ENCODE measurements around the gene CCDC137.

CCDC137 gene

DNA sequence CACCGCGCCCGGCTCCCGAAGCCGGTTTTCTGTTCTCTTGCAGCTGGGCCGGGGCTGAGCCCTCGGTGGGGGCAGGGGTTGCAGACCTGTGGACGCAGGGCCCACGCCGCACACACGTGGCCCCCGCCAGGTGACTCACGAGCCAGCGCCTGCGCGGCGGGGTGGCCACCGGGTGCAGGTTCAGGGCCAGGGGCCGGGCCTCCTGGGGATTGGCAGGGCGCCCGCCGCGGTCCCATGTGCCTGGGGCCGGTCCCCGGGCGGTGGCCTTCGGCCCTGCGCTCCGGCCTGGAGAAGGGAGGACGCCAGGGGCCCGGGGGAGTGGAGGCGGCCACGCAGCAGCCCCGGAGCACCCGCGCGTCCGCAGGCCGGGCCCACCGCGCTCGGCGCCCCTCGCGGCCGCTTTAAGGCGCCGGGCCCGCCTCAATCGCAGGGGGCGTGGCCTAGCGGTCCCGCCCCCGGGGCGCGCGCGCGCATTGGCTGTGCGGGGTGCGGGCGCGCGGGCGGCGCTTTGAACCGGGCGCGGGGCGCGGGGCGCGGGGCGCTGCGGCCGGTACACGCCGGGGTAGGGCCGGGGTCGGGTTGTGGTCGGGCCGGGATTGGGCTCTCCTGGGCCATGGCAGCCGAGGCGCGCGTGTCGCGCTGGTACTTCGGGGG, 45.4 kb downstream of the CCDC137 start, which contains the start of gene SLC25A10 (continued):
- no peak for TF ChIP-seq ZNF169 (tag by site-specific recombination; IDR thresholded peaks at IDR 0.05)
- TF ChIP-seq ZNF132 (tag by site-specific recombination; IDR thresholded peaks at IDR 0.05; ENCODE audit: borderline replicate concordance), result no peak
- no peak for TF ChIP-seq ZNF155 (tag by site-specific recombination; IDR thresholded peaks at IDR 0.05)
- no peak for TF ChIP-seq ZNF707 (tag by site-specific recombination; IDR thresholded peaks at IDR 0.05)

DNA sequence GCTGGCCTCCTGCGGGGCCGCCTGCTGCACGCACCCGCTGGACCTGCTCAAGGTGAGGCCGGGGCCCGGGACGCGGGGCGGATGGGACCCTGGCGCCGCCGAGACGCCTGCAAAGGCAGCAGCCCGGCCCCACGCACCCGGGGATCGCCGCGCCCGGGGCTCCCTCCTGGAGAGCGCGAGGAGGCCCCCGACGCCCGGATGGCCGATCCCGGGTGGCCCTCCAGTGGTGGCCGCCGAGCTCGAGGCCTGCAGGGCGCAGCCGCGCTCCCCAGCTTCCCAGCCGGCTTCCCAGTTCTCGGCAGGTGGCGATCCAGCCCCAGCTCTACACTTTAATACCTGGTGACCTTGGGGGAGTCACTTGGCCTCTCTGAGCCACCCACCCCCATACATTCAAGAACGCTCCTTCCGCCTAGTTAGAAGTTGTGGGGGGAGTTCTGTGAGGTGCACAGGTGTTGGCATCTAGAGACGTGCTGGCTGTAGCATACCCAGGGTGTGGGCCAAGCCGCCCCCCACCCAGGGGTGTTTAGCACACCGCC, 46.0 kb downstream of the CCDC137 start:
- ChIA-PET CTCF (interaction anchor here (1.0 to 2.6 kb wide), 4 partner anchors 19 to 147 kb away, joined by 3 to 13 read pairs (median 4); no protein-coding TSS in a partner anchor), POLR2A (interaction anchor here (1.0 to 6.4 kb wide), 6 partner anchors 10 to 318 kb away, joined by 3 to 55 read pairs (median 7); partner anchors contain the start of genes ARL16, BAHCC1, HGS and MRPL12)
- Histone ChIP-seq H3K36me3 (ENCODE audit: control insufficient read depth in 2 of 2, insufficient read depth in 1 of 2, low read length in 2 of 2) (peaks cover 0 to 57% of the 10 kb centered on the region in 2 experiments; a peak in 1 of 3 replicates), H3K4me3 (ENCODE audit: low read depth, low read length) (peak overlapping the region; percentile 73), H3K9me3 (ENCODE audit: control insufficient read depth, insufficient read depth, low read depth, low read length) (no peaks in the 10 kb centered on the region), H3K4me1 (ENCODE audit: control insufficient read depth, insufficient read depth, low read length) (peaks cover 9% of the 10 kb centered on the region; the same call in 1 of the 2 replicates), H3K27ac (ENCODE audit: extremely low read depth, low read depth, low read length) (peak overlapping the region; percentile 87)
- no peak for TF ChIP-seq ZNF19 (tag by site-specific recombination; IDR thresholded peaks at IDR 0.05; ENCODE audit: low read depth)
- TF ChIP-seq, protein P1, sequence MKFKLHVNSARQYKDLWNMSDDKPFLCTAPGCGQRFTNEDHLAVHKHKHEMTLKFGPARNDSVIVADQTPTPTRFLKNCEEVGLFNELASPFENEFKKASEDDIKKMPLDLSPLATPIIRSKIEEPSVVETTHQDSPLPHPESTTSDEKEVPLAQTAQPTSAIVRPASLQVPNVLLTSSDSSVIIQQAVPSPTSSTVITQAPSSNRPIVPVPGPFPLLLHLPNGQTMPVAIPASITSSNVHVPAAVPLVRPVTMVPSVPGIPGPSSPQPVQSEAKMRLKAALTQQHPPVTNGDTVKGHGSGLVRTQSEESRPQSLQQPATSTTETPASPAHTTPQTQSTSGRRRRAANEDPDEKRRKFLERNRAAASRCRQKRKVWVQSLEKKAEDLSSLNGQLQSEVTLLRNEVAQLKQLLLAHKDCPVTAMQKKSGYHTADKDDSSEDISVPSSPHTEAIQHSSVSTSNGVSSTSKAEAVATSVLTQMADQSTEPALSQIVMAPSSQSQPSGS (tag by site-specific recombination; IDR thresholded peaks at IDR 0.05; ENCODE audit: low read depth), result no peak
- TF ChIP-seq, protein P2, sequence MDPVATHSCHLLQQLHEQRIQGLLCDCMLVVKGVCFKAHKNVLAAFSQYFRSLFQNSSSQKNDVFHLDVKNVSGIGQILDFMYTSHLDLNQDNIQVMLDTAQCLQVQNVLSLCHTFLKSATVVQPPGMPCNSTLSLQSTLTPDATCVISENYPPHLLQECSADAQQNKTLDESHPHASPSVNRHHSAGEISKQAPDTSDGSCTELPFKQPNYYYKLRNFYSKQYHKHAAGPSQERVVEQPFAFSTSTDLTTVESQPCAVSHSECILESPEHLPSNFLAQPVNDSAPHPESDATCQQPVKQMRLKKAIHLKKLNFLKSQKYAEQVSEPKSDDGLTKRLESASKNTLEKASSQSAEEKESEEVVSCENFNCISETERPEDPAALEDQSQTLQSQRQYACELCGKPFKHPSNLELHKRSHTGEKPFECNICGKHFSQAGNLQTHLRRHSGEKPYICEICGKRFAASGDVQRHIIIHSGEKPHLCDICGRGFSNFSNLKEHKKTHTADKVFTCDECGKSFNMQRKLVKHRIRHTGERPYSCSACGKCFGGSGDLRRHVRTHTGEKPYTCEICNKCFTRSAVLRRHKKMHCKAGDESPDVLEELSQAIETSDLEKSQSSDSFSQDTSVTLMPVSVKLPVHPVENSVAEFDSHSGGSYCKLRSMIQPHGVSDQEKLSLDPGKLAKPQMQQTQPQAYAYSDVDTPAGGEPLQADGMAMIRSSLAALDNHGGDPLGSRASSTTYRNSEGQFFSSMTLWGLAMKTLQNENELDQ (tag by site-specific recombination; IDR thresholded peaks at IDR 0.05; ENCODE audit: low read depth), result no peak
- peak; percentile 88 for TF ChIP-seq TCF7L2 (IDR thresholded peaks at IDR 0.05; ENCODE audit: borderline replicate concordance, low read depth, low read length)
- no peak for TF ChIP-seq PRDM1 (tag by site-specific recombination; IDR thresholded peaks at IDR 0.05)
- 0 out of 2 replicates have a peak, but pooled peaks have one; percentile 18 for TF ChIP-seq KLF7 (tag by site-specific recombination; IDR thresholded peaks at IDR 0.05; ENCODE audit: borderline replicate concordance)
- TF ChIP-seq, protein P3, sequence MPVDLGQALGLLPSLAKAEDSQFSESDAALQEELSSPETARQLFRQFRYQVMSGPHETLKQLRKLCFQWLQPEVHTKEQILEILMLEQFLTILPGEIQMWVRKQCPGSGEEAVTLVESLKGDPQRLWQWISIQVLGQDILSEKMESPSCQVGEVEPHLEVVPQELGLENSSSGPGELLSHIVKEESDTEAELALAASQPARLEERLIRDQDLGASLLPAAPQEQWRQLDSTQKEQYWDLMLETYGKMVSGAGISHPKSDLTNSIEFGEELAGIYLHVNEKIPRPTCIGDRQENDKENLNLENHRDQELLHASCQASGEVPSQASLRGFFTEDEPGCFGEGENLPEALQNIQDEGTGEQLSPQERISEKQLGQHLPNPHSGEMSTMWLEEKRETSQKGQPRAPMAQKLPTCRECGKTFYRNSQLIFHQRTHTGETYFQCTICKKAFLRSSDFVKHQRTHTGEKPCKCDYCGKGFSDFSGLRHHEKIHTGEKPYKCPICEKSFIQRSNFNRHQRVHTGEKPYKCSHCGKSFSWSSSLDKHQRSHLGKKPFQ (tag by site-specific recombination; IDR thresholded peaks at IDR 0.05), result no peak
- no peak for TF ChIP-seq ZNF473 (tag by site-specific recombination; IDR thresholded peaks at IDR 0.05)
- TF ChIP-seq YY2 (tag by site-specific recombination; IDR thresholded peaks at IDR 0.05), result no peak
- TF ChIP-seq, protein P4, sequence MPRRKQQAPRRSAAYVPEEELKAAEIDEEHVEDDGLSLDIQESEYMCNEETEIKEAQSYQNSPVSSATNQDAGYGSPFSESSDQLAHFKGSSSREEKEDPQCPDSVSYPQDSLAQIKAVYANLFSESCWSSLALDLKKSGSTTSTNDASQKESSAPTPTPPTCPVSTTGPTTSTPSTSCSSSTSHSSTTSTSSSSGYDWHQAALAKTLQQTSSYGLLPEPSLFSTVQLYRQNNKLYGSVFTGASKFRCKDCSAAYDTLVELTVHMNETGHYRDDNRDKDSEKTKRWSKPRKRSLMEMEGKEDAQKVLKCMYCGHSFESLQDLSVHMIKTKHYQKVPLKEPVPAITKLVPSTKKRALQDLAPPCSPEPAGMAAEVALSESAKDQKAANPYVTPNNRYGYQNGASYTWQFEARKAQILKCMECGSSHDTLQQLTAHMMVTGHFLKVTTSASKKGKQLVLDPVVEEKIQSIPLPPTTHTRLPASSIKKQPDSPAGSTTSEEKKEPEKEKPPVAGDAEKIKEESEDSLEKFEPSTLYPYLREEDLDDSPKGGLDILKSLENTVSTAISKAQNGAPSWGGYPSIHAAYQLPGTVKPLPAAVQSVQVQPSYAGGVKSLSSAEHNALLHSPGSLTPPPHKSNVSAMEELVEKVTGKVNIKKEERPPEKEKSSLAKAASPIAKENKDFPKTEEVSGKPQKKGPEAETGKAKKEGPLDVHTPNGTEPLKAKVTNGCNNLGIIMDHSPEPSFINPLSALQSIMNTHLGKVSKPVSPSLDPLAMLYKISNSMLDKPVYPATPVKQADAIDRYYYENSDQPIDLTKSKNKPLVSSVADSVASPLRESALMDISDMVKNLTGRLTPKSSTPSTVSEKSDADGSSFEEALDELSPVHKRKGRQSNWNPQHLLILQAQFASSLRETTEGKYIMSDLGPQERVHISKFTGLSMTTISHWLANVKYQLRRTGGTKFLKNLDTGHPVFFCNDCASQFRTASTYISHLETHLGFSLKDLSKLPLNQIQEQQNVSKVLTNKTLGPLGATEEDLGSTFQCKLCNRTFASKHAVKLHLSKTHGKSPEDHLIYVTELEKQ (tag by site-specific recombination; IDR thresholded peaks at IDR 0.05; ENCODE audit: borderline replicate concordance), result no peak
- TF ChIP-seq, protein P5, sequence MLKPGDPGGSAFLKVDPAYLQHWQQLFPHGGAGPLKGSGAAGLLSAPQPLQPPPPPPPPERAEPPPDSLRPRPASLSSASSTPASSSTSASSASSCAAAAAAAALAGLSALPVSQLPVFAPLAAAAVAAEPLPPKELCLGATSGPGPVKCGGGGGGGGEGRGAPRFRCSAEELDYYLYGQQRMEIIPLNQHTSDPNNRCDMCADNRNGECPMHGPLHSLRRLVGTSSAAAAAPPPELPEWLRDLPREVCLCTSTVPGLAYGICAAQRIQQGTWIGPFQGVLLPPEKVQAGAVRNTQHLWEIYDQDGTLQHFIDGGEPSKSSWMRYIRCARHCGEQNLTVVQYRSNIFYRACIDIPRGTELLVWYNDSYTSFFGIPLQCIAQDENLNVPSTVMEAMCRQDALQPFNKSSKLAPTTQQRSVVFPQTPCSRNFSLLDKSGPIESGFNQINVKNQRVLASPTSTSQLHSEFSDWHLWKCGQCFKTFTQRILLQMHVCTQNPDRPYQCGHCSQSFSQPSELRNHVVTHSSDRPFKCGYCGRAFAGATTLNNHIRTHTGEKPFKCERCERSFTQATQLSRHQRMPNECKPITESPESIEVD (tag by site-specific recombination; IDR thresholded peaks at IDR 0.05), result no peak
- TF ChIP-seq ZNF654 (tag by site-specific recombination; IDR thresholded peaks at IDR 0.05; ENCODE audit: low read depth), result no peak
- TF ChIP-seq ZNF596 (tag by site-specific recombination; IDR thresholded peaks at IDR 0.05), result no peak
- no peak for TF ChIP-seq ZNF658 (tag by site-specific recombination; IDR thresholded peaks at IDR 0.05)
- no peak; the same call in 1 of the 2 replicates for TF ChIP-seq ZNF600 (tag by site-specific recombination; IDR thresholded peaks at IDR 0.05)
- TF ChIP-seq, protein P6, sequence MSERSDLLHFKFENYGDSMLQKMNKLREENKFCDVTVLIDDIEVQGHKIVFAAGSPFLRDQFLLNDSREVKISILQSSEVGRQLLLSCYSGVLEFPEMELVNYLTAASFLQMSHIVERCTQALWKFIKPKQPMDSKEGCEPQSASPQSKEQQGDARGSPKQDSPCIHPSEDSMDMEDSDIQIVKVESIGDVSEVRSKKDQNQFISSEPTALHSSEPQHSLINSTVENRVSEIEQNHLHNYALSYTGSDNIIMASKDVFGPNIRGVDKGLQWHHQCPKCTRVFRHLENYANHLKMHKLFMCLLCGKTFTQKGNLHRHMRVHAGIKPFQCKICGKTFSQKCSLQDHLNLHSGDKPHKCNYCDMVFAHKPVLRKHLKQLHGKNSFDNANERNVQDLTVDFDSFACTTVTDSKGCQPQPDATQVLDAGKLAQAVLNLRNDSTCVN (tag by site-specific recombination; optimal IDR thresholded peaks at IDR 0.05), result peak; percentile 48
- no peak for TF ChIP-seq ZNF558 (tag by site-specific recombination; IDR thresholded peaks at IDR 0.05)
- 0 out of 2 replicates have a peak, but pooled peaks have one; percentile 38 for TF ChIP-seq ZNF768 (tag by site-specific recombination; IDR thresholded peaks at IDR 0.05)
- no peak for TF ChIP-seq ZNF530 (tag by site-specific recombination; IDR thresholded peaks at IDR 0.05; ENCODE audit: low read depth)
- TF ChIP-seq ZNF132 (tag by site-specific recombination; IDR thresholded peaks at IDR 0.05; ENCODE audit: borderline replicate concordance), result no peak

Measured in HEK293 (cell line).